K562 (cell line): ENCODE results near the gene KIAA0513. TPM values are rescaled to one million over a fixed set of nuclear protein-coding genes. Genes with fewer than 3 reads are reported as not detected.
A peak's percentile ranks its signal among the peaks of the same experiment; 100 is the strongest.

Experiments used
- ATAC-seq: fragments of 200-7000 bp; cut with Tn5 transposase; 3 replicates; pipeline ENCODE4 v1.9.1; 2020; ENCODE audit warnings: moderate library complexity
- BruUV-seq: library from RNA; stranded (reverse); fragments of 400-500 nt; replicated peaks from 2 replicates; lab custom pipeline; 2021; lab: Mats Ljungman, UMichigan
- CTCF ChIA-PET: fragments of 300-600 bp; formaldehyde crosslinking; extraction: SDS; loops from one replicate; lab custom pipeline; 2021; ENCODE audit warnings: low intra/inter-chr PET ratio; lab: Yijun Ruan, JAX
- POLR2A ChIA-PET: fragments of 300-600, 350-650 bp; sonication (Branson Sonifier 250); formaldehyde crosslinking; extraction: SDS; loops from one replicate; lab custom pipeline; 2021; ENCODE audit warnings: antibody characterized with exemption, inconsistent platforms; lab: Yijun Ruan, JAX
- DNase-seq, 4 experiments: peaks; one replicate each; pipeline versions ENCODE4 v3.0.0 to v3.0.0-alpha.2; 2011 to 2018; ENCODE audit warnings: low spot score in 3 of 4, mixed read lengths in 3 of 4; ENCODE audit errors: extremely low read depth in 1 of 4
- FAIRE-seq: peaks from 2 replicates; lab custom pipeline; 2011; peaks lifted over from hg19 to GRCh38; lab: Jason Lieb, UNC
- H2AFZ ChIP-seq: 2 replicates; pipeline ENCODE4 v1.6.0; 2011; ENCODE audit warnings: low read depth, low read length, control low read depth, inconsistent platforms
- H3K27ac ChIP-seq: fragments of 200-600 bp; 3 replicates; pipeline ENCODE4 v1.8.0; 2011; ENCODE audit warnings: low read depth, mild to moderate bottlenecking, control low read depth, inconsistent platforms, low read length, moderate library complexity, mixed read lengths; ENCODE audit errors: extremely low read depth
- H3K27me3 ChIP-seq, 2 experiments: fragments of 300-600 bp in 1 of 2; 2 replicates in 1 of 2; 3 replicates in 1 of 2; pipeline versions ENCODE4 v1.6.0 to v1.8.0; 2011; ENCODE audit warnings: inconsistent platforms in 2 of 2, low read length in 2 of 2, mild to moderate bottlenecking in 1 of 2, mixed read lengths in 1 of 2, moderate library complexity in 1 of 2; ENCODE audit not compliant: control insufficient read depth in 2 of 2, insufficient read depth in 2 of 2
- H3K36me3 ChIP-seq: fragments of 300-600 bp; 3 replicates; pipeline ENCODE4 v1.8.0; 2011; ENCODE audit warnings: mild to moderate bottlenecking, low read length, inconsistent platforms; ENCODE audit not compliant: control insufficient read depth, insufficient read depth
- H3K4me1 ChIP-seq, 2 experiments: fragments of 200-600 bp in 1 of 2; replicated peaks in 1 of 2; 2 replicates in 1 of 2; 3 replicates in 1 of 2; pipeline versions ENCODE4 v1.5.1 to v1.8.0; 2011; ENCODE audit warnings: inconsistent platforms in 2 of 2, low read length in 2 of 2, mild to moderate bottlenecking in 1 of 2, mixed read lengths in 1 of 2, moderate library complexity in 1 of 2; ENCODE audit not compliant: control insufficient read depth in 2 of 2, insufficient read depth in 2 of 2
- H3K4me2 ChIP-seq: 2 replicates; pipeline ENCODE4 v1.6.1; 2011; ENCODE audit warnings: low read length, control low read depth, inconsistent platforms, mixed read lengths; ENCODE audit not compliant: insufficient read depth
- H3K4me3 ChIP-seq: fragments of 200-600 bp; sonication (generic), shearing (Covaris generic); 2 replicates; pipeline ENCODE4 v1.5.1; 2016; ENCODE audit warnings: control low read depth, inconsistent platforms
- H3K79me2 ChIP-seq: fragments of 200-600 bp; 3 replicates; pipeline ENCODE4 v1.8.0; 2011; ENCODE audit warnings: low read length, inconsistent platforms; ENCODE audit not compliant: control insufficient read depth, insufficient read depth
- H3K9ac ChIP-seq, 2 experiments: 2 replicates each; pipeline versions ENCODE4 v1.6.0 to v1.6.1; 2011; ENCODE audit warnings: low read depth in 2 of 2, low read length in 2 of 2, control low read depth in 1 of 2, inconsistent platforms in 1 of 2, mild to moderate bottlenecking in 1 of 2, mixed read lengths in 1 of 2; ENCODE audit not compliant: insufficient read depth in 1 of 2
- H3K9me1 ChIP-seq: one replicate; pipeline ENCODE4 v1.6.0; 2011; ENCODE audit warnings: inconsistent platforms, mild to moderate bottlenecking, low read length, moderate library complexity; ENCODE audit not compliant: control insufficient read depth, insufficient read depth
- H3K9me3 ChIP-seq: replicated peaks from 2 replicates; pipeline ENCODE4 v1.5.1; 2011; ENCODE audit warnings: low read depth, low read length, inconsistent platforms; ENCODE audit not compliant: control insufficient read depth, insufficient read depth
- H4K20me1 ChIP-seq: replicated peaks from 2 replicates; pipeline ENCODE4 v1.6.1; 2011; ENCODE audit warnings: low read length, inconsistent platforms, mixed read lengths; ENCODE audit not compliant: control insufficient read depth, insufficient read depth
- PYGO2 ChIP-seq: fragments of 450-650 bp; IDR thresholded peaks from 2 replicates; pipeline ENCODE4 v1.6.1; 2016; ENCODE audit warnings: mild to moderate bottlenecking, missing genetic modification characterization, moderate library complexity, missing compliant biosample characterization
- ZFP30 ChIP-seq: fragments of 250-450 bp; sonication (Bioruptor Pico); IDR thresholded peaks from 2 replicates; pipeline ENCODE4 v1.8.0; 2022; ENCODE audit warnings: moderate library complexity, mild to moderate bottlenecking, inconsistent platforms, borderline replicate concordance
- ZNF263 ChIP-seq: sonication (generic); formaldehyde crosslinking; IDR thresholded peaks from 2 replicates; pipeline ENCODE4 v1.8.0; 2022; ENCODE audit warnings: mild to moderate bottlenecking, missing genetic modification reagents, borderline replicate concordance
- WGBS: fragments of 100-300 bp; shearing (Covaris generic); methylation state at CpG from one replicate; pipeline ENCODE4 v1.1.6; 2016; ENCODE audit warnings: low coverage, mixed read lengths; ENCODE audit not compliant: insufficient coverage; ENCODE audit errors: missing lambda C conversion rate; 5-methylcytosine and 5-hydroxymethylcytosine counted together
- in situ Hi-C: fragments of 300-500 bp; cut with MboI; formaldehyde crosslinking; loops from 4 replicates; pipeline ENCODE4 v1.15.0; 2018; ENCODE audit warnings: inconsistent platforms, mixed read lengths
- intact Hi-C: fragments of 100-400 bp; cut with micrococcal nuclease; formaldehyde crosslinking; loops from 2 replicates; pipeline ENCODE4 v1.14.2; 2022
- polyA plus RNA-seq, 8 experiments: library from polyadenylated mRNA; depleted of rRNA in 4 of 8; stranded (reverse) in 5 of 8; unstranded in 3 of 8; fragments of >200 nt; fragmentation: Nextera tagmentation in 2 of 8; fragmentation: Illumina TruSeq in 1 of 8; extraction: Ambion mirVana in 2 of 8; extraction: Trizol in 1 of 8; gene quantifications; 2 replicates each; pipeline versions ENCODE4 v1.2.1 to v1.2.3, GENCODE V29; 2011 to 2014; ENCODE audit warnings: inconsistent platforms in 1 of 8, missing spikeins in 1 of 8
- total RNA-seq, 7 experiments: library from RNA; depleted of rRNA in 6 of 7; stranded (reverse); fragments of >200 nt in 6 of 7; fragmentation: Illumina TruSeq in 2 of 7; extraction: Trizol in 2 of 7; gene quantifications; 2 replicates each; pipeline versions ENCODE4 v1.2.1 to v1.2.3, GENCODE V29; 2011 to 2021; ENCODE audit warnings: low replicate concordance in 1 of 7
- TF ChIP-seq, protein P1 (sequence below): IDR thresholded peaks from 2 replicates; pipeline ENCODE4 v1.6.1; 2011; ENCODE audit warnings: borderline replicate concordance, low read depth, mild to moderate bottlenecking, moderate library complexity, low read length; ENCODE audit not compliant: insufficient read depth, poor library complexity, severe bottlenecking
- TF ChIP-seq, protein P2 (sequence below), 3 experiments: IDR thresholded peaks in 2 of 3; conservative IDR thresholded peaks in 1 of 3; 2 replicates each; pipeline ENCODE4 v1.5.1; 2011 to 2012; ENCODE audit warnings: low read length in 3 of 3, mild to moderate bottlenecking in 3 of 3, control low read depth in 2 of 3, improper control_type of control experiment in 1 of 3, inconsistent platforms in 1 of 3, low read depth in 1 of 3, mixed read lengths in 1 of 3, moderate library complexity in 1 of 3; ENCODE audit not compliant: insufficient read depth in 2 of 3

KIAA0513 gene
- total and polyA plus RNA-seq, 9 of the 15 experiments (the other 6 are each of a cell fraction or from before 2014, with no cell fraction given), result 0.18 to 13.7 (median 10.2) TPM

DNA sequence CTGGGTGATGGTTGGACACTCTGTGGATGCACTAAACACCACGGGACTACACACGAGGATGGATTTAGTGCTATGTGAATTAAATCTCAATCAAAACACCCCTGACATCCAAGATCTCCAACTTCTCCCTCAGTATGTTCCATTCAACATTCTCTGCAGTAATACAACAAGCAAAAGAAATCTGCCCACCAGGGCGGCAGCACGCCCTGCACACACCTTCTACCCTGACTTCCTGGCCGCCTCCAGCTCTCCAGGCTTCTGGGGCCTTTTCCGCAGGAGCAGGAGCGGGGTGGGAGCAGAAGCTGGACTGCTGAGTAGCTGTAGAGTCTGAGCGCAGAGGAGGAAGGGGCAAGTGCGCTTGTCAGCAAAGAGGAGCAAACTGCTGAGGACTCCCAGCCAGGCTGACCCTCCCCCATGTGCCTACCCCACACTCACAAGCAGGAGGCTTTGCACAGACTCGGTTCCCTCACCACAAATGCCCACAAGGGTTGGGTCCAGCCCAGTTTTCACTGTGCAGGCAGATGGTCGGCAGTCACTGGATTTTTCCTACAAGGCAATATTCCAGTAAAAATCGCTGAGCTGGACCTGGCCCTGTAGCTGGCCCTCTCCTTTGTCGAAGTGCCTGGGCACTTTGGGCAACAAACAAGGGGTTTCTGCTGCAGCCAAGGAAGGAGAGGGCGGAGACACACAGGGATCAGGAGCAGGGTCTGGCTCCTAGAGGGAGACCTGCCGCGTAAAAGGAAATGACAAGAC, 39.1 kb upstream of the KIAA0513 start:
- CTCF ChIA-PET, result no interaction called here

More for the DNA sequence above, 39.1 kb upstream of the KIAA0513 start:
- Histone ChIP-seq H3K36me3 (peaks cover 82% of the 10 kb centered on the region), H3K79me2 (no peaks in the 10 kb centered on the region; the same call in 2 of the 3 replicates), H4K20me1 (no peaks in the 10 kb centered on the region; the same call in 1 of the 2 replicates), H3K4me1 (peaks cover 5 to 14% of the 10 kb centered on the region in 2 experiments; a peak in 3 of 5 replicates), H3K9me1 (peaks cover 7% of the 10 kb centered on the region), H3K9me3 (no peaks in the 10 kb centered on the region)
- POLR2A ChIA-PET, result interaction anchor here (1.0 kb wide), 2 partner anchors 13 to 17 kb away, joined by 3 to 4 read pairs; no protein-coding TSS in a partner anchor
- in situ Hi-C loops (no loop called here), intact Hi-C loops (no loop called here)
- TF ChIP-seq PYGO2 (tag) (no peak), ZNF263 (no peak), ZFP30 (CRISPR knock-in tag) (no peak)
- TF ChIP-seq, protein P1, sequence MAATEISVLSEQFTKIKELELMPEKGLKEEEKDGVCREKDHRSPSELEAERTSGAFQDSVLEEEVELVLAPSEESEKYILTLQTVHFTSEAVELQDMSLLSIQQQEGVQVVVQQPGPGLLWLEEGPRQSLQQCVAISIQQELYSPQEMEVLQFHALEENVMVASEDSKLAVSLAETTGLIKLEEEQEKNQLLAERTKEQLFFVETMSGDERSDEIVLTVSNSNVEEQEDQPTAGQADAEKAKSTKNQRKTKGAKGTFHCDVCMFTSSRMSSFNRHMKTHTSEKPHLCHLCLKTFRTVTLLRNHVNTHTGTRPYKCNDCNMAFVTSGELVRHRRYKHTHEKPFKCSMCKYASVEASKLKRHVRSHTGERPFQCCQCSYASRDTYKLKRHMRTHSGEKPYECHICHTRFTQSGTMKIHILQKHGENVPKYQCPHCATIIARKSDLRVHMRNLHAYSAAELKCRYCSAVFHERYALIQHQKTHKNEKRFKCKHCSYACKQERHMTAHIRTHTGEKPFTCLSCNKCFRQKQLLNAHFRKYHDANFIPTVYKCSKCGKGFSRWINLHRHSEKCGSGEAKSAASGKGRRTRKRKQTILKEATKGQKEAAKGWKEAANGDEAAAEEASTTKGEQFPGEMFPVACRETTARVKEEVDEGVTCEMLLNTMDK, result peak; percentile 63
- TF ChIP-seq, protein P2, sequence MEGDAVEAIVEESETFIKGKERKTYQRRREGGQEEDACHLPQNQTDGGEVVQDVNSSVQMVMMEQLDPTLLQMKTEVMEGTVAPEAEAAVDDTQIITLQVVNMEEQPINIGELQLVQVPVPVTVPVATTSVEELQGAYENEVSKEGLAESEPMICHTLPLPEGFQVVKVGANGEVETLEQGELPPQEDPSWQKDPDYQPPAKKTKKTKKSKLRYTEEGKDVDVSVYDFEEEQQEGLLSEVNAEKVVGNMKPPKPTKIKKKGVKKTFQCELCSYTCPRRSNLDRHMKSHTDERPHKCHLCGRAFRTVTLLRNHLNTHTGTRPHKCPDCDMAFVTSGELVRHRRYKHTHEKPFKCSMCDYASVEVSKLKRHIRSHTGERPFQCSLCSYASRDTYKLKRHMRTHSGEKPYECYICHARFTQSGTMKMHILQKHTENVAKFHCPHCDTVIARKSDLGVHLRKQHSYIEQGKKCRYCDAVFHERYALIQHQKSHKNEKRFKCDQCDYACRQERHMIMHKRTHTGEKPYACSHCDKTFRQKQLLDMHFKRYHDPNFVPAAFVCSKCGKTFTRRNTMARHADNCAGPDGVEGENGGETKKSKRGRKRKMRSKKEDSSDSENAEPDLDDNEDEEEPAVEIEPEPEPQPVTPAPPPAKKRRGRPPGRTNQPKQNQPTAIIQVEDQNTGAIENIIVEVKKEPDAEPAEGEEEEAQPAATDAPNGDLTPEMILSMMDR (IDR thresholded peaks at IDR 0.05 in 2 of 3, conservative IDR thresholded peaks at IDR 0.05 in 1 of 3; ENCODE audit: insufficient read depth in 2 of 3, low read depth in 1 of 3, low read length in 3 of 3), result peak; percentile 9 to 28 (median 23); a peak in 2 of 6 replicates
- TF ChIP-seq, all 486 proteins: peak for 2
- H3K4me2 ChIP-seq, result no peak overlapping the region
- ATAC-seq, result peak; percentile 48; the same call in 2 of the 3 replicates
- no peak for FAIRE-seq
- no peak overlapping the region for H2AFZ ChIP-seq
- no peaks in the 10 kb centered on the region for H3K27me3 ChIP-seq
- WGBS, result 92% methylated on average over 13 of the region's 16 CpGs
- DNase-seq, result no peak
- peak overlapping the region in 1 of 2 experiments; percentile 49; a peak in 2 of 4 replicates for H3K9ac ChIP-seq
- no peak overlapping the region for H3K4me3 ChIP-seq
- no TSS peak for BruUV-seq
- H3K27ac ChIP-seq, result no peak overlapping the region
